IMR-90 (cell line): ENCODE measurements around the gene F12. TPM values are rescaled to one million over a fixed set of nuclear protein-coding genes. Genes with fewer than 3 reads are reported as not detected.

ENCODE experiments used
- ATAC-seq: fragments of 200-7000 bp; cut with Tn5 transposase; 2 replicates; pipeline ENCODE4 v1.9.1; 2020; ENCODE audit warnings: low read depth, mild to moderate bottlenecking, moderate library complexity
- BruUV-seq: library from RNA; stranded (reverse); fragments of 400-500 nt; replicated peaks from 2 replicates; lab custom pipeline; 2021; lab: Mats Ljungman, UMichigan
- CTCF ChIA-PET: fragments of 300-600 bp; formaldehyde crosslinking; extraction: SDS; loops from one replicate; lab custom pipeline; 2021; ENCODE audit warnings: antibody characterized with exemption; lab: Yijun Ruan, JAX
- POLR2A ChIA-PET: fragments of 300-600 bp; sonication (Branson Sonifier 250); formaldehyde crosslinking; loops from one replicate; lab custom pipeline; 2022; ENCODE audit warnings: antibody characterized with exemption; ENCODE audit not compliant: unreplicated experiment; lab: Charles Lee
- DNase-seq: peaks from one replicate; pipeline ENCODE4 v3.0.0; 2013
- H2AFZ ChIP-seq: replicated peaks from 2 replicates; pipeline ENCODE3; 2013; ENCODE audit warnings: low read length, mild to moderate bottlenecking; ENCODE audit not compliant: poor library complexity
- H2AK5ac ChIP-seq: 2 replicates; pipeline ENCODE4 v1.6.1; 2013; ENCODE audit warnings: low read depth, low read length, inconsistent platforms
- H2AK9ac ChIP-seq: replicated peaks from 2 replicates; pipeline ENCODE3; 2013; ENCODE audit warnings: mild to moderate bottlenecking, low read depth, low read length, moderate library complexity; ENCODE audit not compliant: poor library complexity
- H2BK120ac ChIP-seq: 2 replicates; pipeline ENCODE4 v1.6.1; 2013; ENCODE audit warnings: low read depth, low read length, inconsistent platforms
- H2BK15ac ChIP-seq: 3 replicates; pipeline ENCODE4 v1.6.1; 2013; ENCODE audit warnings: low read depth, low read length, inconsistent platforms
- H2BK20ac ChIP-seq: 2 replicates; pipeline ENCODE4 v1.6.1; 2013; ENCODE audit warnings: low read depth, mild to moderate bottlenecking, inconsistent platforms, low read length, moderate library complexity
- H2BK5ac ChIP-seq: 2 replicates; pipeline ENCODE4 v1.6.1; 2013; ENCODE audit warnings: mild to moderate bottlenecking, low read depth, low read length, inconsistent platforms; ENCODE audit not compliant: poor library complexity, severe bottlenecking
- H3K14ac ChIP-seq: replicated peaks from 2 replicates; pipeline ENCODE4 v1.6.1; 2013; ENCODE audit warnings: low read depth, low read length, inconsistent platforms
- H3K18ac ChIP-seq: 2 replicates; pipeline ENCODE4 v1.6.1; 2013; ENCODE audit warnings: low read depth, low read length, control low read depth
- H3K23ac ChIP-seq: 2 replicates; pipeline ENCODE4 v1.6.1; 2013; ENCODE audit warnings: low read depth, low read length, inconsistent platforms
- H3K27ac ChIP-seq: 2 replicates; pipeline ENCODE4 v1.5.1; 2013; ENCODE audit warnings: mild to moderate bottlenecking, control low read depth, low read length; ENCODE audit not compliant: insufficient read depth
- H3K27me3 ChIP-seq: 2 replicates; pipeline ENCODE4 v1.6.1; 2013; ENCODE audit warnings: low read length; ENCODE audit not compliant: control insufficient read depth, insufficient read depth
- H3K36me3 ChIP-seq: 2 replicates; pipeline ENCODE4 v1.6.1; 2013; ENCODE audit warnings: low read length, mixed read lengths; ENCODE audit not compliant: control insufficient read depth, insufficient read depth
- H3K4ac ChIP-seq: 2 replicates; pipeline ENCODE4 v1.6.1; 2013; ENCODE audit warnings: low read depth, low read length, inconsistent platforms
- H3K4me1 ChIP-seq: 2 replicates; pipeline ENCODE4 v1.6.1; 2013; ENCODE audit warnings: low read length, mixed read lengths; ENCODE audit not compliant: control insufficient read depth, insufficient read depth
- H3K4me2 ChIP-seq: 2 replicates; pipeline ENCODE4 v1.6.1; 2013; ENCODE audit warnings: low read depth, mild to moderate bottlenecking, control low read depth, low read length, moderate library complexity
- H3K4me3 ChIP-seq: 2 replicates; pipeline ENCODE4 v1.5.1; 2013; ENCODE audit warnings: low read depth, mild to moderate bottlenecking, control low read depth, low read length, moderate library complexity; ENCODE audit not compliant: insufficient read depth
- H3K56ac ChIP-seq: 2 replicates; pipeline ENCODE4 v1.6.1; 2013; ENCODE audit warnings: low read length, inconsistent platforms; ENCODE audit not compliant: insufficient read depth; ENCODE audit errors: extremely low read depth
- H3K79me1 ChIP-seq, 2 experiments: 2 replicates each; pipeline ENCODE4 v1.6.1; 2013; ENCODE audit warnings: low read length in 2 of 2, inconsistent platforms in 1 of 2, low read depth in 1 of 2
- H3K9ac ChIP-seq: 2 replicates; pipeline ENCODE4 v1.6.1; 2013; ENCODE audit warnings: low read depth, low read length, control low read depth
- H3K9me1 ChIP-seq: 2 replicates; pipeline ENCODE4 v1.6.1; 2013; ENCODE audit warnings: low read length, inconsistent platforms; ENCODE audit not compliant: insufficient read depth
- H3K9me3 ChIP-seq: 2 replicates; pipeline ENCODE4 v1.6.1; 2013; ENCODE audit warnings: low read length; ENCODE audit not compliant: control insufficient read depth, insufficient read depth
- H4K20me1 ChIP-seq: 2 replicates; pipeline ENCODE4 v1.6.1; 2013; ENCODE audit warnings: low read length, inconsistent platforms; ENCODE audit not compliant: insufficient read depth
- H4K5ac ChIP-seq: 2 replicates; pipeline ENCODE4 v1.6.1; 2013; ENCODE audit warnings: mild to moderate bottlenecking, low read depth, low read length, control low read depth
- H4K8ac ChIP-seq, 2 experiments: 2 replicates each; pipeline ENCODE4 v1.6.1; 2013; ENCODE audit warnings: low read depth in 2 of 2, low read length in 2 of 2, control low read depth in 1 of 2, inconsistent platforms in 1 of 2
- H4K91ac ChIP-seq: 2 replicates; pipeline ENCODE4 v1.6.1; 2013; ENCODE audit warnings: low read depth, low read length, inconsistent platforms; ENCODE audit not compliant: insufficient read depth
- BHLHE40 ChIP-seq: fragments of 150-350 bp; IDR thresholded peaks from 2 replicates; pipeline ENCODE4 v1.6.1; 2016; ENCODE audit warnings: mild to moderate bottlenecking, low read depth, low read length
- CHD1 ChIP-seq: IDR thresholded peaks from 2 replicates; pipeline ENCODE4 v1.6.1; 2012; ENCODE audit warnings: low read depth, low read length, improper control_type of control experiment
- FOS ChIP-seq: fragments of 150-350 bp; IDR thresholded peaks from 2 replicates; pipeline ENCODE4 v1.6.1; 2016; ENCODE audit warnings: low read depth, low read length
- MAZ ChIP-seq: IDR thresholded peaks from 2 replicates; pipeline ENCODE4 v1.6.1; 2012; ENCODE audit warnings: low read depth, mild to moderate bottlenecking, low read length, improper control_type of control experiment, moderate library complexity, borderline replicate concordance
- RAD21 ChIP-seq: IDR thresholded peaks from 2 replicates; pipeline ENCODE4 v1.6.1; 2012; ENCODE audit warnings: low read length, improper control_type of control experiment
- WGBS, 2 experiments: methylation state at CpG; one replicate each; pipeline versions ENCODE4 v1.1.5 to v1.1.7; 2013; ENCODE audit warnings: missing lambda C conversion rate in 2 of 2; ENCODE audit not compliant: insufficient read length in 1 of 2; ENCODE audit errors: extremely low coverage in 2 of 2; 5-methylcytosine and 5-hydroxymethylcytosine counted together
- dilution Hi-C: fragments of 300-500 bp; cut with HindIII; formaldehyde crosslinking; loops from one replicate; pipeline ENCODE4 v1.14.3; 2018; ENCODE audit warnings: low sequenced_read_pairs; ENCODE audit not compliant: unreplicated experiment
- in situ Hi-C: fragments of 300-500 bp; cut with MboI; formaldehyde crosslinking; loops from 3 replicates; pipeline ENCODE4 v1.14.3; 2019; ENCODE audit warnings: low sequenced_read_pairs, inconsistent platforms, mixed read lengths
- intact Hi-C: fragments of 100-400 bp; cut with micrococcal nuclease; formaldehyde crosslinking; loops from 2 replicates; pipeline ENCODE4 v1.10.0; 2022
- polyA plus RNA-seq, 3 experiments: library from polyadenylated mRNA; depleted of rRNA; stranded (reverse); fragments of >200 nt; gene quantifications; 2 replicates each; pipeline ENCODE4 v1.2.3, GENCODE V29; 2012; ENCODE audit warnings: low replicate concordance in 1 of 3
- total RNA-seq: library from RNA; depleted of rRNA; stranded (reverse); fragments of >200 nt; gene quantifications from 2 replicates; pipeline ENCODE4 v1.2.3, GENCODE V29; 2012
- TF ChIP-seq, protein P1 (sequence below): fragments of 150-350 bp; IDR thresholded peaks from 2 replicates; pipeline ENCODE4 v1.6.1; 2017; ENCODE audit warnings: mild to moderate bottlenecking, antibody characterized with exemption, low read length, low read depth
- TF ChIP-seq, protein P2 (sequence below): fragments of 150-350 bp; IDR thresholded peaks from 2 replicates; pipeline ENCODE4 v1.6.1; 2016; ENCODE audit warnings: low read depth, mild to moderate bottlenecking, low read length, moderate library complexity, borderline replicate concordance

Gene F12
- total and polyA plus RNA-seq, 2 of the 4 experiments (the other 2 are of a cell fraction) = 0.36 to 1.2 TPM

DNA sequence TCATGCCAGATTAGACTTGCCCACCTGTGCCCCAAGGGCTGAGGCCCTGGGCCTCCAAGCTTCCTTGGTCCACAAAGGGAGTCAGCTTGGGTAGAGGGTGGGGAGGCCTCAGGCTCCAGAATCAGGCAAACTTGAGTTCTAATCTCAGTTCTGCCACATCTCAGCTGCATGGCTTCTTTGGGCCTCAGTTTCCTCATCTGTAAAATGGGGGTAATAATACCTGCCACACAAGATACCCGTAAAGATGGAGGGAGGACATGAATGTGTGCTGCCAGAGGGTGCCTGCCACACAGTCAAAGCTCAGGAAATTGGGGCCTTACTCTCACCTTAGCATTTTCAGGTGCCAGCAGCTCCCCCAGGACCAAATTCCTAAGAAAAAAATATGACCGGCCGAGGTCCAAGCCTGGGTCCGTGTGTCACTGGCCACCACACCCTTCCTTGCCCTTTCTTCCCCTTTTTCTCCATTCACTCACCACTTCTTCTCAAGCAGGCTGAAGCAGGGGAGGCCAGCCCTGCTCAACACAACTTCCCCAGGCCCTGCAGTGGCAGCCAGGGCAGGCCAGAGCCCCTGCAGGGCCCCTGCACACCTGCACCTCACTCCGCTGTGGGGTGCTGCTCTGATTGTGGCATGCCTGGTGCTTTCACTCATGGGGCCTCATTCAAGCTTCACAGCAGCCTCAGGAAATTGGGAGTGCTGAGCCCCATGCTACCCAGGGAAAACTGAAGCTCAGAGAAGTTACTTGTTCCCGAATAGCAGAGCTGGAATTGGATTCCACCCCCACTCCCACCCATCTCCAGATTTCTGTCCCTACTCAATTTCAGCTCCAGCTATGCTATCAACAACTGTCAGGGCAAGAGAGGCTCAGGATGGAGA, 47.7 kb downstream of the F12 start:
- no peak overlapping the region for H3K23ac ChIP-seq
- BruUV-seq = no TSS peak
- peak overlapping the region; percentile 32 for H2AFZ ChIP-seq
- no peak overlapping the region for H3K4ac ChIP-seq
- dilution Hi-C loops (no loop called here), in situ Hi-C loops (no loop called here), intact Hi-C loops (no loop called here)
- H3K79me1 ChIP-seq = no peaks in the 10 kb centered on the region
- H3K27ac ChIP-seq = no peak overlapping the region
- no peak for DNase-seq
- H3K9ac ChIP-seq = no peak overlapping the region
- H2BK5ac ChIP-seq = no peak overlapping the region
- no peaks in the 10 kb centered on the region for H3K36me3 ChIP-seq
- ChIA-PET POLR2A (no interaction called here), CTCF (no interaction called here)
- no peaks in the 10 kb centered on the region for H4K20me1 ChIP-seq
- H3K18ac ChIP-seq = no peak overlapping the region
- no peak overlapping the region for H3K4me2 ChIP-seq
- peaks cover 5% of the 10 kb centered on the region; the same call in 1 of the 2 replicates for H3K4me1 ChIP-seq
- ATAC-seq = no peak
- no peak overlapping the region for H2BK120ac ChIP-seq
- H4K8ac ChIP-seq = no peak overlapping the region
- no peak overlapping the region for H2BK15ac ChIP-seq
- H2BK20ac ChIP-seq = no peak overlapping the region
- no peak overlapping the region for H3K14ac ChIP-seq
- H3K9me1 ChIP-seq = no peaks in the 10 kb centered on the region
- H3K27me3 ChIP-seq = peaks cover 25% of the 10 kb centered on the region
- WGBS, 2 experiments = 100% methylated on average over 2 of the region's 6 CpGs; no CpG with 5 or more reads in 1 of the 2 experiments
- no peak overlapping the region for H3K56ac ChIP-seq
- H2AK9ac ChIP-seq = no peak overlapping the region
- H3K4me3 ChIP-seq = no peak overlapping the region
- H2AK5ac ChIP-seq = no peak overlapping the region
- H4K5ac ChIP-seq = no peak overlapping the region
- TF ChIP-seq FOS (no peak), MAZ (no peak), BHLHE40 (no peak), RAD21 (no peak), CHD1 (no peak)
- TF ChIP-seq, protein P1, sequence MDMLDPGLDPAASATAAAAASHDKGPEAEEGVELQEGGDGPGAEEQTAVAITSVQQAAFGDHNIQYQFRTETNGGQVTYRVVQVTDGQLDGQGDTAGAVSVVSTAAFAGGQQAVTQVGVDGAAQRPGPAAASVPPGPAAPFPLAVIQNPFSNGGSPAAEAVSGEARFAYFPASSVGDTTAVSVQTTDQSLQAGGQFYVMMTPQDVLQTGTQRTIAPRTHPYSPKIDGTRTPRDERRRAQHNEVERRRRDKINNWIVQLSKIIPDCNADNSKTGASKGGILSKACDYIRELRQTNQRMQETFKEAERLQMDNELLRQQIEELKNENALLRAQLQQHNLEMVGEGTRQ = no peak
- TF ChIP-seq, protein P2, sequence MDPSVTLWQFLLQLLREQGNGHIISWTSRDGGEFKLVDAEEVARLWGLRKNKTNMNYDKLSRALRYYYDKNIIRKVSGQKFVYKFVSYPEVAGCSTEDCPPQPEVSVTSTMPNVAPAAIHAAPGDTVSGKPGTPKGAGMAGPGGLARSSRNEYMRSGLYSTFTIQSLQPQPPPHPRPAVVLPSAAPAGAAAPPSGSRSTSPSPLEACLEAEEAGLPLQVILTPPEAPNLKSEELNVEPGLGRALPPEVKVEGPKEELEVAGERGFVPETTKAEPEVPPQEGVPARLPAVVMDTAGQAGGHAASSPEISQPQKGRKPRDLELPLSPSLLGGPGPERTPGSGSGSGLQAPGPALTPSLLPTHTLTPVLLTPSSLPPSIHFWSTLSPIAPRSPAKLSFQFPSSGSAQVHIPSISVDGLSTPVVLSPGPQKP = no peak
- H4K91ac ChIP-seq = no peak overlapping the region
- no peaks in the 10 kb centered on the region for H3K9me3 ChIP-seq
